ENCODE results near the gene AGRN. TPM values are rescaled to one million over a fixed set of nuclear protein-coding genes. Genes with fewer than 3 reads are reported as not detected.

The AGRN gene
- total and polyA plus RNA-seq, 2 of the 4 experiments (the other 2 are of a cell fraction), result 8.1 to 115 TPM

DNA sequence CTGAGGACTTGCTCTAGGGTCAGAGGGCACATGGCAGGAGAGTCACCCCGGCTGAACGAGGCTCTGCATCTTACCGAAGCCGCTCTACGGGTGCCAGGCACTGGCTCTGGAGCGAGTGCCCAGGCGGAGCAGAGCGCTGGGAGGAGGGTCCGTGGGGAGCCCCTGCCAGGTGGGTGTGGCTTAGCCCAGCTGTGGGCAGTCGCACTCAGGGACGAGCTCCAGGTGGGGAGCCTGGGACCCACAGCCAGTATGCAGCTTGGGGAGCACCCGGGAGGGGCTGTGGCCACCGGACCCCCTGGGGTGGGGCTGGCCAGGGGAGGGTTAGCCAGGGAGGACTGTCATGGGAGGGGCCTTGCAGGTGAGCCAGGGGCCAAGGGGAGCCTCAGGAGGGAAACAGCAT is 3.8 kb downstream of the AGRN start:
- no peak overlapping the region for H3K4me3 ChIP-seq (ENCODE audit: insufficient read depth, low read depth, low read length)
- H3K9me1 ChIP-seq (ENCODE audit: insufficient read depth, low read length), result peaks cover 2% of the 10 kb centered on the region; the same call in 1 of the 2 replicates
- peaks cover 20% of the 10 kb centered on the region for H3K4me1 ChIP-seq (ENCODE audit: control insufficient read depth, insufficient read depth, low read length)
- no peaks in the 10 kb centered on the region for H3K27me3 ChIP-seq (ENCODE audit: control insufficient read depth, insufficient read depth, low read length)
- no peak overlapping the region for H3K4me2 ChIP-seq (ENCODE audit: low read depth, low read length)
- no peak overlapping the region for H3K4ac ChIP-seq (ENCODE audit: low read depth, low read length)
- no TSS peak for BruUV-seq (replicated peaks)
- H2BK5ac ChIP-seq (ENCODE audit: low read depth, low read length, poor library complexity, severe bottlenecking), result no peak overlapping the region
- POLR2A ChIA-PET (ENCODE audit: unreplicated experiment), result no interaction called here
- WGBS, 2 experiments (ENCODE audit: extremely low coverage in 2 of 2, insufficient read length in 1 of 2), result 75% methylated on average over 2 of the region's 13 CpGs; no CpG with 5 or more reads in 1 of the 2 experiments
- H2AFZ ChIP-seq (replicated peaks; ENCODE audit: low read length, poor library complexity), result no peak overlapping the region
- CTCF ChIA-PET, result no interaction called here
- in situ Hi-C loops (cut with MboI; ENCODE audit: low sequenced_read_pairs), result no loop called here
- no peak overlapping the region for H4K8ac ChIP-seq (ENCODE audit: low read depth in 2 of 2, low read length in 2 of 2)
- H2AK5ac ChIP-seq (ENCODE audit: low read depth, low read length), result no peak overlapping the region
- no peak overlapping the region for H3K56ac ChIP-seq (ENCODE audit: extremely low read depth, insufficient read depth, low read length)
- H3K9me3 ChIP-seq (ENCODE audit: control insufficient read depth, insufficient read depth, low read length), result no peaks in the 10 kb centered on the region
- ATAC-seq (ENCODE audit: low read depth), result no peak
- H3K36me3 ChIP-seq (ENCODE audit: control insufficient read depth, insufficient read depth, low read length), result peaks cover 28% of the 10 kb centered on the region
- dilution Hi-C loops (cut with HindIII; ENCODE audit: low sequenced_read_pairs, unreplicated experiment), result no loop called here
- H2BK20ac ChIP-seq (ENCODE audit: low read depth, low read length), result no peak overlapping the region
- no peak overlapping the region for H3K14ac ChIP-seq (replicated peaks; ENCODE audit: low read depth, low read length)
- H3K9ac ChIP-seq (ENCODE audit: low read depth, low read length), result no peak overlapping the region
- H2BK120ac ChIP-seq (ENCODE audit: low read depth, low read length), result no peak overlapping the region
- intact Hi-C loops (cut with micrococcal nuclease), result no loop called here
- TF ChIP-seq FOS (IDR thresholded peaks at IDR 0.05; ENCODE audit: low read depth, low read length) (no peak), NFE2L2 (IDR thresholded peaks at IDR 0.05; ENCODE audit: low read depth, low read length) (no peak), CHD1 (IDR thresholded peaks at IDR 0.05; ENCODE audit: low read depth, low read length) (no peak)
- TF ChIP-seq, protein P1, sequence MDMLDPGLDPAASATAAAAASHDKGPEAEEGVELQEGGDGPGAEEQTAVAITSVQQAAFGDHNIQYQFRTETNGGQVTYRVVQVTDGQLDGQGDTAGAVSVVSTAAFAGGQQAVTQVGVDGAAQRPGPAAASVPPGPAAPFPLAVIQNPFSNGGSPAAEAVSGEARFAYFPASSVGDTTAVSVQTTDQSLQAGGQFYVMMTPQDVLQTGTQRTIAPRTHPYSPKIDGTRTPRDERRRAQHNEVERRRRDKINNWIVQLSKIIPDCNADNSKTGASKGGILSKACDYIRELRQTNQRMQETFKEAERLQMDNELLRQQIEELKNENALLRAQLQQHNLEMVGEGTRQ (IDR thresholded peaks at IDR 0.05; ENCODE audit: low read depth, low read length), result no peak
- TF ChIP-seq, protein P2, sequence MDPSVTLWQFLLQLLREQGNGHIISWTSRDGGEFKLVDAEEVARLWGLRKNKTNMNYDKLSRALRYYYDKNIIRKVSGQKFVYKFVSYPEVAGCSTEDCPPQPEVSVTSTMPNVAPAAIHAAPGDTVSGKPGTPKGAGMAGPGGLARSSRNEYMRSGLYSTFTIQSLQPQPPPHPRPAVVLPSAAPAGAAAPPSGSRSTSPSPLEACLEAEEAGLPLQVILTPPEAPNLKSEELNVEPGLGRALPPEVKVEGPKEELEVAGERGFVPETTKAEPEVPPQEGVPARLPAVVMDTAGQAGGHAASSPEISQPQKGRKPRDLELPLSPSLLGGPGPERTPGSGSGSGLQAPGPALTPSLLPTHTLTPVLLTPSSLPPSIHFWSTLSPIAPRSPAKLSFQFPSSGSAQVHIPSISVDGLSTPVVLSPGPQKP (IDR thresholded peaks at IDR 0.05; ENCODE audit: borderline replicate concordance, low read depth, low read length), result no peak
- H2AK9ac ChIP-seq (replicated peaks; ENCODE audit: low read depth, low read length, poor library complexity), result no peak overlapping the region
- peaks cover 22 to 52% of the 10 kb centered on the region in 2 experiments; a peak in 3 of 4 replicates for H3K79me1 ChIP-seq (ENCODE audit: low read depth in 1 of 2, low read length in 2 of 2)
- no peak overlapping the region for H4K5ac ChIP-seq (ENCODE audit: low read depth, low read length)
- no peak overlapping the region for H3K27ac ChIP-seq (ENCODE audit: insufficient read depth, low read length)
- H3K23ac ChIP-seq (ENCODE audit: low read depth, low read length), result no peak overlapping the region
- H4K20me1 ChIP-seq (ENCODE audit: insufficient read depth, low read length), result peaks cover 48% of the 10 kb centered on the region
- no peak overlapping the region for H4K91ac ChIP-seq (ENCODE audit: insufficient read depth, low read depth, low read length)
- H3K18ac ChIP-seq (ENCODE audit: low read depth, low read length), result no peak overlapping the region
- H2BK15ac ChIP-seq (ENCODE audit: low read depth, low read length), result no peak overlapping the region
- no peak for DNase-seq

Measured in IMR-90 (cell line).